SU-DHL-6 (cell line): Measurements from ENCODE around the gene FAP.

ENCODE experiments used
- H2AFZ ChIP-seq: fragments of 200-600 bp; sonication (generic); 2 replicates; pipeline ENCODE4 v1.6.1; 2014; ENCODE audit warnings: low read depth, mild to moderate bottlenecking, moderate library complexity, mixed read lengths, antibody characterized with exemption, low read length; ENCODE audit not compliant: severe bottlenecking
- H3F3A ChIP-seq: fragments of 200-600 bp; shearing (Covaris generic); 2 replicates; pipeline ENCODE4 v1.6.0; 2016; ENCODE audit warnings: antibody characterized with exemption, mild to moderate bottlenecking; ENCODE audit not compliant: insufficient read depth
- H3K27ac ChIP-seq: fragments of 200-600 bp; sonication (generic); 2 replicates; pipeline ENCODE4 v1.5.1; 2016; ENCODE audit warnings: low read depth, mild to moderate bottlenecking, low read length, moderate library complexity, mixed read lengths
- H3K27me3 ChIP-seq: fragments of 200-600 bp; sonication (generic), shearing (Covaris generic); 2 replicates; pipeline ENCODE4 v1.6.0; 2014; ENCODE audit warnings: mild to moderate bottlenecking, low read length
- H3K36me3 ChIP-seq: fragments of 200-600 bp; sonication (generic); 2 replicates; pipeline ENCODE4 v1.6.1; 2014; ENCODE audit warnings: mild to moderate bottlenecking, low read length, mixed read lengths
- H3K4me2 ChIP-seq: fragments of 300-600, 200-600 bp; shearing (Covaris generic), sonication (generic); 2 replicates; pipeline ENCODE4 v1.6.0; 2014; ENCODE audit warnings: low read length, low read depth, mild to moderate bottlenecking; ENCODE audit not compliant: poor library complexity, severe bottlenecking
- H3K4me3 ChIP-seq: fragments of 200-600 bp; sonication (generic); 2 replicates; pipeline ENCODE4 v1.5.1; 2014; ENCODE audit warnings: antibody characterized with exemption, low read length, mild to moderate bottlenecking, mixed read lengths; ENCODE audit not compliant: insufficient read depth, poor library complexity, severe bottlenecking
- H3K79me2 ChIP-seq: fragments of 200-600 bp; sonication (generic); 2 replicates; pipeline ENCODE4 v1.6.1; 2014; ENCODE audit warnings: mild to moderate bottlenecking, low read length, moderate library complexity; ENCODE audit not compliant: insufficient read depth
- H3K9ac ChIP-seq: fragments of 200-600 bp; sonication (generic); 2 replicates; pipeline ENCODE4 v1.7.0; 2014; ENCODE audit warnings: mild to moderate bottlenecking, low read length
- H3K9me2 ChIP-seq: fragments of 200-600 bp; sonication (generic); replicated peaks from 2 replicates; pipeline ENCODE4 v1.6.1; 2014; ENCODE audit warnings: low read length; ENCODE audit not compliant: insufficient read depth
- H3K9me3 ChIP-seq: fragments of 200-600 bp; sonication (generic); 2 replicates; pipeline ENCODE4 v1.6.1; 2014; ENCODE audit warnings: low read length, mixed read lengths; ENCODE audit not compliant: insufficient read depth
- H4K20me1 ChIP-seq: fragments of 200-600 bp; sonication (generic); 2 replicates; pipeline ENCODE4 v1.6.1; 2014; ENCODE audit warnings: low read depth, mild to moderate bottlenecking, antibody characterized with exemption, low read length, moderate library complexity, mixed read lengths
- EZH2phosphoT487 ChIP-seq: fragments of 200-600 bp; sonication (generic), shearing (Covaris generic); conservative IDR thresholded peaks from 2 replicates; pipeline ENCODE4 v1.6.1; 2018; ENCODE audit warnings: mild to moderate bottlenecking, antibody characterized with exemption, low read length, moderate library complexity, mixed read lengths
- TF ChIP-seq, protein P1 (sequence below): fragments of 200-600 bp; sonication (generic); IDR thresholded peaks from one replicate; pipeline ENCODE4 v1.5.1; 2017; ENCODE audit warnings: antibody characterized with exemption, mild to moderate bottlenecking, low read length, moderate library complexity; ENCODE audit not compliant: insufficient read depth, poor library complexity, severe bottlenecking

FAP gene

GRCh38 chr2:162243294-162243693, at the start of gene FAP:
Gene FAP (minus strand): TSS chr2:162243445. CDS start chr2:162243327, 118 bp downstream.
- no peaks in the 10 kb centered on the region for H4K20me1 ChIP-seq
- TF ChIP-seq EZH2phosphoT487, result no peak
- TF ChIP-seq, protein P1, sequence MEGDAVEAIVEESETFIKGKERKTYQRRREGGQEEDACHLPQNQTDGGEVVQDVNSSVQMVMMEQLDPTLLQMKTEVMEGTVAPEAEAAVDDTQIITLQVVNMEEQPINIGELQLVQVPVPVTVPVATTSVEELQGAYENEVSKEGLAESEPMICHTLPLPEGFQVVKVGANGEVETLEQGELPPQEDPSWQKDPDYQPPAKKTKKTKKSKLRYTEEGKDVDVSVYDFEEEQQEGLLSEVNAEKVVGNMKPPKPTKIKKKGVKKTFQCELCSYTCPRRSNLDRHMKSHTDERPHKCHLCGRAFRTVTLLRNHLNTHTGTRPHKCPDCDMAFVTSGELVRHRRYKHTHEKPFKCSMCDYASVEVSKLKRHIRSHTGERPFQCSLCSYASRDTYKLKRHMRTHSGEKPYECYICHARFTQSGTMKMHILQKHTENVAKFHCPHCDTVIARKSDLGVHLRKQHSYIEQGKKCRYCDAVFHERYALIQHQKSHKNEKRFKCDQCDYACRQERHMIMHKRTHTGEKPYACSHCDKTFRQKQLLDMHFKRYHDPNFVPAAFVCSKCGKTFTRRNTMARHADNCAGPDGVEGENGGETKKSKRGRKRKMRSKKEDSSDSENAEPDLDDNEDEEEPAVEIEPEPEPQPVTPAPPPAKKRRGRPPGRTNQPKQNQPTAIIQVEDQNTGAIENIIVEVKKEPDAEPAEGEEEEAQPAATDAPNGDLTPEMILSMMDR, result no peak
- no peaks in the 10 kb centered on the region for H3K27me3 ChIP-seq
- no peaks in the 10 kb centered on the region for H3K9me2 ChIP-seq
- no peaks in the 10 kb centered on the region for H3F3A ChIP-seq
- H3K4me2 ChIP-seq, result no peak within 1 kb of the TSS
- H3K79me2 ChIP-seq, result no peaks in the 10 kb centered on the region
- H3K36me3 ChIP-seq, result no peaks in the 10 kb centered on the region
- H3K9me3 ChIP-seq, result no peaks in the 10 kb centered on the region
- H3K9ac ChIP-seq, result no peak within 1 kb of the TSS
- H2AFZ ChIP-seq, result no peak within 1 kb of the TSS
- no peak within 1 kb of the TSS for H3K27ac ChIP-seq
- H3K4me3 ChIP-seq, result no peak within 1 kb of the TSS

GRCh38 chr2:162291748-162292147, 48.5 kb upstream of the FAP start:
- TF ChIP-seq, protein P1, result no peak
- TF ChIP-seq EZH2phosphoT487, result no peak
- no peak overlapping the region for H3K4me2 ChIP-seq
- no peaks in the 10 kb centered on the region for H3K9me2 ChIP-seq
- no peak overlapping the region for H3K27ac ChIP-seq
- no peak overlapping the region for H3K4me3 ChIP-seq
- no peaks in the 10 kb centered on the region for H3K9me3 ChIP-seq
- H3K27me3 ChIP-seq, result no peaks in the 10 kb centered on the region
- H3K79me2 ChIP-seq, result no peaks in the 10 kb centered on the region
- no peaks in the 10 kb centered on the region for H3F3A ChIP-seq
- no peaks in the 10 kb centered on the region for H3K36me3 ChIP-seq
- no peak overlapping the region for H3K9ac ChIP-seq
- no peak overlapping the region for H2AFZ ChIP-seq
- no peaks in the 10 kb centered on the region for H4K20me1 ChIP-seq

- no peaks in the 10 kb centered on the region for H3K9me2 ChIP-seq
- TF ChIP-seq EZH2phosphoT487, result no peak
- TF ChIP-seq, protein P1, result no peak
- no peaks in the 10 kb centered on the region for H4K20me1 ChIP-seq
- no peak overlapping the region for H2AFZ ChIP-seq
- no peaks in the 10 kb centered on the region for H3K27me3 ChIP-seq
- H3K79me2 ChIP-seq, result no peaks in the 10 kb centered on the region
- no peak overlapping the region for H3K9ac ChIP-seq
- no peaks in the 10 kb centered on the region for H3K36me3 ChIP-seq
- no peak overlapping the region for H3K4me2 ChIP-seq
- H3K9me3 ChIP-seq, result no peaks in the 10 kb centered on the region
- no peak overlapping the region for H3K4me3 ChIP-seq
- H3F3A ChIP-seq, result no peaks in the 10 kb centered on the region
- H3K27ac ChIP-seq, result no peak overlapping the region
Measured at GRCh38 chr2:162282765-162283425, 39.6 kb upstream of the FAP start.
